Activated CD4-positive, CD25-positive, alpha-beta regulatory T cell treated with anti-CD3 and anti-CD28 coated beads, Interleukin-2, amount 50 U/mL, for 72 hours (primary cell): ENCODE results near the gene P2RY8.
"Not testable (repeated sequence)": the region's sequence is repeated elsewhere in the genome, so short reads cannot be mapped to it uniquely, and the experiment has no call there.

Source experiments
- DNase-seq: peaks from one replicate; pipeline ENCODE4 v3.0.0; 2021

P2RY8 gene, protein sequence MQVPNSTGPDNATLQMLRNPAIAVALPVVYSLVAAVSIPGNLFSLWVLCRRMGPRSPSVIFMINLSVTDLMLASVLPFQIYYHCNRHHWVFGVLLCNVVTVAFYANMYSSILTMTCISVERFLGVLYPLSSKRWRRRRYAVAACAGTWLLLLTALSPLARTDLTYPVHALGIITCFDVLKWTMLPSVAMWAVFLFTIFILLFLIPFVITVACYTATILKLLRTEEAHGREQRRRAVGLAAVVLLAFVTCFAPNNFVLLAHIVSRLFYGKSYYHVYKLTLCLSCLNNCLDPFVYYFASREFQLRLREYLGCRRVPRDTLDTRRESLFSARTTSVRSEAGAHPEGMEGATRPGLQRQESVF

DNA sequence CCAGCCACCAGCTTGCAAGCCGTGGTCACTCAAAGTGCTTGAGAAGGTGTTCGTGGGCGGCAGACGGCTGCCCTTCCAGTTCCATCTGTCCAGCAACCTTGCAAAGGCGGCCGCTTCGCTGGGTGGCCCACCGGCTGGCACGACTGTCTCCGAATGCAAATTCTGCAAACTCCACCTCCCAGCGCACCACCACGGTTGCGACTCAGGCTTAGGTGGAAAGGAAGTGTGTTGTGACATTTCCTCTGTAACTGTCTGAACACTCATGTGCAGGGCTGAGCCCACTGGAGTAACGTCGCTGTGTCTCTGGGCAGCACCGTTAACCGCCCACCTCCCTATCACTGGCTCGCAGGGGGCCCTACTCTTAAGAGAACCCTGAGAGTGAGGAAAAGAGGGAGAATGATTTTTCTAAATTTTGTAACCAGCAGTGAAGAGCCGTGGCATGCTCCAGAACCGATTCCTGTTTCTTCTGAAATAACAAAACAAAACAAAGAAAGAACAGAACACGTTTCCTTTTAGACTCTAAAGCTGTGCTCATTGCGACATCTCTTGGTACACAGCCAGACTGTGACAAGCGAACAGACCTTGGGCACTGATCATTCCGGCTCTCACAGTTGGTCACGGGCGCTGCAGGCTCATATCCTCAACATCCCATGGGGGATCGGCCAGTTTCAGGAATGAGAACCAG lies at the start of gene P2RY8:
P2RY8 (minus strand) TSS at position 155 of the 685 bp plus-strand sequence. CDS start 70,627 bp downstream, outside the sequence.
- DNase-seq = peak; percentile 74

- no peak for DNase-seq
These were observed 47.4 kb upstream of the P2RY8 start for GRCh38 chrX:1584237-1585011.

DNA sequence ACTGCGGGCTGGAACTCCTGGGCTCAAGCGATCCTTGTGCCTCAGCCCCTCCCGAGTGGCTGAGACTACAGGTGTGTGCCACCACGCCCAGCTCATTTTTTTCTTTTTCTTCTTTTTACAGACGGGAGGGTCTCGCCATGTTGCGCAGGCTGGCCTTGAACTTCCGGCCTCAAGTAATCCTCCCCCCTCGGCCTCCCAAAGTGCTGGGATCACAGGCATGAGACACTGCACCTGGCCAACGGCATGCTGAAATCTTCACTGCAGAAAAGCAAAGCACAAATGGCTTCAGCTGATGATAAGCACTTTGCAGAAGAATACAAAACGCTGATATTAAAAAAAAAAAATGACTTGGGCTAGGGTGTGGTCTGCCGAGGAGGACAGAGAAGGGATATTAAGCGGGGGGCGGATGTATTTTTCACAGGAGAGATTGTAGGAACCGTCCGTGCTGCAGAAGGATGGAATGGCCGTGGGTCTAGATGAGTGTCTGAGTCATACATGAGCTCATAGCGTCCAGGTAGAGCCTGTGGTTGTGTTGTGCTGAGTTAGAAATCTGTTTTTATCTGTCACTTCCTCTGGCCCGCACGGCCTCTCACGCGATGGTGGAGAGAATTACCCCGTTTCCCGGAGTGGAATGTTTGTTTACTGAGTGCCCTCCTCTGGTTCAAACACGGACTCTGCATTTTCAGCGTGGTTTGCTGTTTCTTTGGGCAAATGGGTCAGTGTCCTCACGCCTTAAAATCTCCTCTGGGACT lies 45.9 kb upstream of the P2RY8 start:
- DNase-seq = peak; percentile 58

GRCh38 chrX:1581132-1581531 lies 44.1 kb upstream of the P2RY8 start:
- DNase-seq = peak; percentile 82

DNA sequence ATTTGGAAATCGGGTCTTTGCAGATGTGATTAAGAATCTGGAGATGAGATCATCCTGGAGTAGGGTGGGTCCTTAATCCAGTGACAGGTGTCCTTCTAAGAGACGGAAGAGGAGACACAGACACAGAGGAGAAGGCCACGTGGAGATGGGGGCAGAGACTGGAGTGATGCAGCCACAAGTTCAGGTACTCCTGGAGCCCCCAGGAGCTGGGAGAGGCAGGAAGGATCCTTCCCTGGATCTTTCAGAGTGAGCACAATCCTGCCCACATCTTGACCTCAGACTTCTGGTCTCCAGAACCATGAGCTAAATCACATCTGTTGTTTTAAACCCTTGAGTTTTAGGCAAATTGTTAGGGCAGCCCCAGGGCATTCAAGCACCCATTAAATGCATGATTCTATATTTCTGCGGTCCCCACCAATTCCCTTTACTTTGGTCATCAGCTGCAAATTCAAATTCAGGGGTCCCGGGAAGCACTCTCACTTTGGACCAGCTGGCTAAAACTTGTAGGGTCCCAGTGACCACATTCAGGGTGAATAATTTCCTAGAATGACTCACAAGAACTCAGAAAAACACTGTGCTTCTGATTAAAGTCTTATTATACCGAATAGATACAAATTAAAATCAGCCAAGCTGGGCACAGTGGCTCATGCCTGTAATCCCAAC lies 41.7 kb upstream of the P2RY8 start:
- no peak for DNase-seq

DNA sequence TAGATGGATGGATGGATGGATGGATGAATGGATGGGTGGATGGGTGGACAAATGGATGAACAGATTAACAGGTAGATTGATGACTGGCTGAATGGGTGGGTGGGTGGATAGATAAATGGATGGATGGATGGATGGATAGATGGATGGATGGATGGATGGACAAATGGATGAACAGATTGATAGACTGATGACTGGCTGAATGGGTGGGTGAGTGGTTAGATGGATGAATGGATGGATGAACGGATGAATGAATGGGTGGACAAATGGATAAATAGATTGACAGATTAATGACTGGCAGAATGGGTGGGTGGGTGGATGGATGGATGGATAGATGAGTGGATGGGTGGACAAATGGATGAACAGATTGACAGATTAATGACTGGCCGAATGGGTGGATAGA lies 40.9 kb upstream of the P2RY8 start:
- DNase-seq = no peak

DNA sequence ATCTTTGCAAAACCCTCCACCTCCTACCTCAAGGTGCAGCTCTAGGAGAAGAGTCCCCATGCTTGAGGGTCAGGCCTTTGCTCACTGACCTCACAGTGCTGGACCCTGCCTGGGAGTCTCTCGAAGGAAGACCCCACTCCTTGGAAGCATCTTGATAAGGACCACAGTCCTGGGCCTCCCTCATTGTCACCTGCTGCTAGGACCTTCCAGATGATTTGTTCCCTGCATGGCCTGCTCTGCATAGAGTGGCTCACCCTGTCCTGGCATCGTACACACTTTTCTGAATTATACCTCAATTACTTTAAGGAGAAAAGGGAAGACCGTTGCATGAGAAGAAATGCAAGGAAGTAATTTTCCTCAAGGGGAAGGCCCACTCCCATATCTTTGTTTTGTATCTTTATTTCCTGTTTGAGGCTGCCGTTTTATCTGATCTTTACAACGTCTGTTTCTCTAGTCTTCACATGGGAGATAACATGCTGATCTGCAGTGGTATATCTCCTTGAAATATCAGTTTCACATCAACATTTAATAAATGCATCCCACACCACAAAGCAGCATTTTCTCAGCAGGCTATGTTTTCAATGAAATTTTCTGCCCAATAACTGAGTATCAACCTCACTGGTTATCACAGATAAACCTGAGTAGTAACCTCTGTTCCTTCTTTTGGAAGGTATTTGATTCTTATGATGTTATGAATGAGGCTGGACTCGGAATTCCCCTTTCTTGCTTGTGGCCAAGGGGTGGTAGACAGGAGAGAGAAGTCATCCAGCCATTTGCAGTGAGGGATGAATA lies 39.4 kb upstream of the P2RY8 start:
- no peak for DNase-seq

GRCh38 chrX:1574181-1574580 lies 37.2 kb upstream of the P2RY8 start:
- DNase-seq = not testable (repeated sequence)

- peak; percentile 15 for DNase-seq
These were observed 28.0 kb upstream of the P2RY8 start for GRCh38 chrX:1564750-1565683.

GRCh38 chrX:1564077-1564476 lies 27.1 kb upstream of the P2RY8 start:
- DNase-seq = not testable (repeated sequence)

DNA sequence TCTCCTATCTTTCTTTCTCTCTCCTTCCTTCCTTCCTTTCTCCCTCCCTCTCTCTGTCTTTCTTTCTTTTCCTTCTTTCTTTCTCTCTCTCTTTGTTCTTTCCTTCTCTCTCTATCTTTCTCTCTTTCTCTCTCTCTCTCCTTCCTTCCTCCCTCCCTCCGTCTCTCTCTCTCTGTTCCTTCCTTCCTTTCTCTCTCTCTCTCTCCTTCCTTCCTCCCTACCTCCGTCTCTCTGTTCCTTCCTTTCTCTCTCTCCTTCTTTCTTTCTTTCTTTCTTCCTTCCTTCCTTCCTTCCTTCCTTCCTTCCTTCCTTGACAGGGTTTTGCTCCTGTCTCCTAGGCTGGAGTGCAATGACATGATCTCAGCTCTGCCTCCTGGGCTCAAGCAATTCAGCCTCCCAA lies 24.2 kb upstream of the P2RY8 start:
- no peak for DNase-seq

DNA sequence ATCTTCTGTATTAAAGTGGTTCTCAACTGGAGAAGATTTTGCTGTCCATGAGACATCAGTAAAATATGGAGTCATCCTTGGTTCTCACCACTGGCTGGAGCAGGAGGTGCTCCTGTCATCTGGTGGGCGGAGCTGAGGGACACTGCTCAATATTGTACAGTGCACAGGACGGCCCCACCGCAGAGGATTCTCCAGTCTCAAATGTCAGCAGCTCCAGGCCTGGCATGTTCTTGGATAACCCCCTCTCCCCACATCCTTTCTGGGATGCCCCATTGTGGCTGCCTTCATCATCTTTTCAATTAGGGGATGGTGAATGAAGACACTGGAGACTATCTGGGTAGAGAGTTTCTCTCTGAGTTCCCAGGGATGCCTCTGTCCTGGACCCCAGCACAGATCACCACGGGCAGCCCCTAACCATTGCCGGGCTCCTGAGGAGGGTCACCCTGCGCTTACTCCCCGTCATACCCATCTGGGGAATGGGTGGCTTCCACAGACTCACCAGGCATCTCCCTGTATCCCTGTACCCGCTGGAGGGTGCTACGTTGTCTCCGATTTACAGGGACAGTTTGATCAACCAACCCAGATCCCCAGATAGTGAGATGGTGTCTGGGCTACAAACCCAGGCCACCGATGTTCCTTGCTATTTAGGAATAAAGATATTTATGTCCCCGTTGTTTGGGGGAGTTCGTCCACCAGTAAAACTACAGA lies 21.9 kb upstream of the P2RY8 start:
- peak; percentile 14 for DNase-seq

DNA sequence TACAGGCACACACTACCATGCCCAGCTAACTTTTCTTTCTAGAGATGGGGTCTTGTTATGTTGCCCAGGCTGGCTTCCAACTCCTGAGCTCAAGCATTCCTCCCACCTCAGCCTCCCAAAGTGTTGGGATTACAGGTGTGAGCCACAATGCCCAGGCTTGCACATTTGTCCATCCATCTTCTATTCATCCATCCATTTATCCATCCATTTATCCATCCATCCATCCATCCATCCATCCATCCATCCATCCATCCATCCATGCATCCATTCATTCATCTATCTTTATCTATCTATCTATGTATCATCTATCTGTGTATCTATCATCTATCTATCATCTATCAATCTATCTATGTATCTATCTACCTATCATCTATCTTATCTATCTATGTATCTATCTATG lies 20.5 kb upstream of the P2RY8 start:
- not testable (repeated sequence) for DNase-seq

DNA sequence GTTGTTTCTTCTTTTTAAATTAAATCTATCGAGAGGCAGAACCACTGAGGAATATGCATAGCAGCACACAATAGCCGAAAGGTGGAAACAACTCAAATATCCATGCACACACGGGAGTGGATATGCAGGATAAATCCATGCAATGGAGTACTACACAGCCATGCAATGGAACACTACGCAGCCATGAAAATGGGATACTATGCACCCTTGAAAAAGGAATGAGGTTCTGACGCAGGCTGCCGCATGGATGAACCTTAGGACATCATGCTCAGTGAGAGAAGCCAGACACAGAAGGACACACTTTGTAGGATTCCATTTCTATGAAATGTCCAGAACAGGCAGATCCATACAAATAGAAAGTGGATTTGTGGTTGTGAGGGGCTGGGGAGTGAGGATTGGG lies 18.4 kb upstream of the P2RY8 start:
- DNase-seq = no peak

GRCh38 chrX:1554469-1555210 lies 17.7 kb upstream of the P2RY8 start:
- no peak for DNase-seq

GRCh38 chrX:1551959-1552546 lies 15.1 kb upstream of the P2RY8 start:
- no peak for DNase-seq

DNA sequence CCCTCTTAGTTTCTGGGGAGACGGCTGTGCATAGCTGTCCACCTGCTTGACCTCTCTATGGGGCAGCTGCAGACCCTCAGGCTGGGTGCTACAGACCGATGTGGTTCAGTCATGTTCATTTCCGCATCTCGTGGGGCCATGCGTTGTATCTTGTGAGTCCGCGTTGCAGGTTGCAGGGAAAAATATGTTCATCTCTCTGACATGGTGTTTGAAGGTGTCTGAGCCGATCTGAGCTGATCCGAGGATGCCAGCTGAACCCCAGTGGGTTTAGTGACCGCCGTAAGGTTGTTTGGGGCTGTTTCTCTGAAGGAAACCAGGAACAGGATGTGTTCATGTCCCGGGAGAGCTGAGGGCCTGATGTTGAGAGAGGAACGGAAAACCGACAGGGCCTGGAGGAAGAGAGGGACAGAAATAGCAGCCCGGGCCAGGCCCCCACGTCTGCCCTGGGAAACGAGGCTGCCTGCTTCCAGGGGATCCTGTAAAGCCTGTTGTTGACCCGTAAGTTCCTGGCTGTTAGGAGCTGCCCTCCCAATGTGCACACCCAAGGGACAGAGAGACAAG lies 9.8 kb upstream of the P2RY8 start:
- DNase-seq = peak; percentile 21

- peak; percentile 9 for DNase-seq
These were observed 8.9 kb upstream of the P2RY8 start for GRCh38 chrX:1545776-1546408.
